ENCODE results near the gene MALT1. TPM values are rescaled to one million over a fixed set of nuclear protein-coding genes. Genes with fewer than 3 reads are reported as not detected.

MALT1 gene
- polyA plus RNA-seq, 3 donors: 18.3 to 24.9 (median 23.8) TPM

DNA sequence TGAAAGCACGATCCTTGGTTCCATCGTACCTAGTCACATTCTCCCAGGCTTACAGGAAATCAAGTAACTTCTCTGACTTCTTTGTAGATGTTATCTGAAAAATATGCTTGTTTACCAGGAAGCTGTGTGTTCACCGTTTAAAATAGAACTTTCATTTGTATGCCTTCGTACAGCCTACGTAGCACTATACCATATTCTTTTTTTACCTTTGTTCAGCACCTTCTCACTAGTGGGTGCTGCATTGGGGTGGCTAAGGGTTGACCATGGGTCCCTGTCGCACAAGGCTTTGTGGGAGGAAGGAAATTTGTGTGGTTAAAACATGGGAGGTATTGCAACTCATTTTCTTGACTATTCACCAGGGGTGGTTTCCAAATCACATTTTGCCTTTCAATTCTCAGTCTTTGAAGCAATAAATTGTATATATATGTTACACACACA lies 16.6 kb downstream of the MALT1 start:
- Histone ChIP-seq H3K4me3 (replicated peaks in 1 of 3; ENCODE audit: low read depth in 2 of 3, low read length in 3 of 3) (no peak overlapping the region), H2AFZ (ENCODE audit: insufficient read depth, low read depth, low read length, poor library complexity, severe bottlenecking) (no peak overlapping the region), H3K27me3 (ENCODE audit: control insufficient read depth in 2 of 2, insufficient read depth in 2 of 2, low read length in 2 of 2) (no peaks in the 10 kb centered on the region), H3K4me2 (replicated peaks; ENCODE audit: extremely low read depth, low read length, poor library complexity, severe bottlenecking) (no peak overlapping the region), H4K20me1 (ENCODE audit: insufficient read depth, low read length) (peaks cover 61% of the 10 kb centered on the region), H3K36me3 (replicated peaks in 1 of 2; ENCODE audit: control insufficient read depth in 1 of 2, insufficient read depth in 2 of 2, low read length in 2 of 2) (peaks cover 32 to 70% of the 10 kb centered on the region in 2 donors), H3K4me1 (ENCODE audit: control insufficient read depth in 1 of 2, insufficient read depth in 2 of 2, low read length in 2 of 2) (peaks cover 6 to 8% of the 10 kb centered on the region in 2 donors), H3K9me3 (replicated peaks in 1 of 2; ENCODE audit: control insufficient read depth in 1 of 2, insufficient read depth in 1 of 2, low read length in 2 of 2) (no peaks in the 10 kb centered on the region), H3K9ac (ENCODE audit: insufficient read depth, low read length, poor library complexity, severe bottlenecking) (no peak overlapping the region), H3K27ac (ENCODE audit: low read depth in 1 of 2, low read length in 2 of 2) (no peak overlapping the region), H3K79me2 (ENCODE audit: insufficient read depth, low read length) (peaks cover 25% of the 10 kb centered on the region)
- peak overlapping the region in 4 of 7 donors; percentile 26 to 80 (median 70) for H3K27ac Mint-ChIP-seq
- peak in 1 of 3 donors; percentile 8 for DNase-seq
- H3K4me1 Mint-ChIP-seq: peaks cover 20% of the 10 kb centered on the region
- peaks cover 65 to 73% of the 10 kb centered on the region in 2 donors for H3K36me3 Mint-ChIP-seq
- peaks cover 2 to 3% (median 2%) of the 10 kb centered on the region in 3 donors for H3K27me3 Mint-ChIP-seq (ENCODE audit: low read depth in 3 of 3)
- TF ChIP-seq CTCF (IDR thresholded peaks at IDR 0.05): no peak
- no CpG with 5 or more reads among the region's 6 CpGs for WGBS (ENCODE audit: insufficient coverage)
- peaks cover 0 to 6% (median 0%) of the 10 kb centered on the region in 7 donors for H3K9me3 Mint-ChIP-seq
- peak overlapping the region in 1 of 2 donors; percentile 22 for H3K4me3 Mint-ChIP-seq
- intact Hi-C loops (cut with micrococcal nuclease): no loop called here

DNA sequence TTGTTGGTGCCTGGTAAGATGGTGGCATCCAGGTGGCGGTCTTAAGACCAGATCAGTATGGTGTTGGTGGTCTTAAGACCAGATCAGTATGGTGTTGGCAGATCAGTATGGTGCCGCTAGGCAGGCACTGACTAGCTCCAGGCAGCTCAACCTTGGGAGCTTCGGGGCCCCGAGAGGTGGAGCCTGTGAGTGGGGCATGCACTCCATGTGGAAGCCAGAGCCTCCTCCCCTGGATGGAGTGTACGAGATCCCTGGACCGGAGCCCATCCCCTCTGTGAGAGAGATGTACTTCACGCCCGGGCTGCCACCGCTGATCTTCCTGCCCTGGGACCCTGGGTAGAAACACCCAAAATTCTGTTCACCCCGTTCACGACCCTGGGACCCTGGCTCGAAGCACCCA lies 19.0 kb downstream of the MALT1 start:
- H3K36me3 ChIP-seq (replicated peaks in 1 of 2; ENCODE audit: control insufficient read depth in 1 of 2, insufficient read depth in 2 of 2, low read length in 2 of 2): peaks cover 24 to 60% of the 10 kb centered on the region in 2 donors

More for the DNA sequence above, 19.0 kb downstream of the MALT1 start:
- Mint-ChIP-seq H3K36me3 (peaks cover 67 to 76% of the 10 kb centered on the region in 2 donors), H3K9me3 (peaks cover 0 to 6% (median 0%) of the 10 kb centered on the region in 7 donors), H3K4me3 (no peak overlapping the region), H3K4me1 (peaks cover 20% of the 10 kb centered on the region), H3K27me3 (ENCODE audit: low read depth in 3 of 3) (peaks cover 2 to 3% (median 2%) of the 10 kb centered on the region in 3 donors), H3K27ac (peak overlapping the region in 1 of 7 donors; percentile 1)
- Histone ChIP-seq H3K79me2 (ENCODE audit: insufficient read depth, low read length) (peaks cover 25% of the 10 kb centered on the region), H3K27me3 (ENCODE audit: control insufficient read depth in 2 of 2, insufficient read depth in 2 of 2, low read length in 2 of 2) (no peaks in the 10 kb centered on the region), H2AFZ (ENCODE audit: insufficient read depth, low read depth, low read length, poor library complexity, severe bottlenecking) (no peak overlapping the region), H3K9ac (ENCODE audit: insufficient read depth, low read length, poor library complexity, severe bottlenecking) (no peak overlapping the region), H3K4me3 (replicated peaks in 1 of 3; ENCODE audit: low read depth in 2 of 3, low read length in 3 of 3) (no peak overlapping the region), H3K4me2 (replicated peaks; ENCODE audit: extremely low read depth, low read length, poor library complexity, severe bottlenecking) (no peak overlapping the region), H3K9me3 (replicated peaks in 1 of 2; ENCODE audit: control insufficient read depth in 1 of 2, insufficient read depth in 1 of 2, low read length in 2 of 2) (no peaks in the 10 kb centered on the region), H3K4me1 (ENCODE audit: control insufficient read depth in 1 of 2, insufficient read depth in 2 of 2, low read length in 2 of 2) (peaks cover 6 to 8% of the 10 kb centered on the region in 2 donors), H3K27ac (ENCODE audit: low read depth in 1 of 2, low read length in 2 of 2) (no peak overlapping the region), H4K20me1 (ENCODE audit: insufficient read depth, low read length) (peaks cover 79% of the 10 kb centered on the region)
- no peak for TF ChIP-seq CTCF (IDR thresholded peaks at IDR 0.05)
- no peak for DNase-seq
- intact Hi-C loops (cut with micrococcal nuclease): no loop called here
- 98% methylated on average over 9 of the region's 12 CpGs for WGBS (ENCODE audit: insufficient coverage)

All from CD14-positive monocyte (primary cell).